ENCODE results near the gene NOVA2. TPM values are rescaled to one million over a fixed set of nuclear protein-coding genes. Genes with fewer than 3 reads are reported as not detected.

Gene NOVA2
- total and polyA plus RNA-seq, 9 of the 15 experiments (the other 6 are each of a cell fraction or from before 2014, with no cell fraction given) = not detected

DNA sequence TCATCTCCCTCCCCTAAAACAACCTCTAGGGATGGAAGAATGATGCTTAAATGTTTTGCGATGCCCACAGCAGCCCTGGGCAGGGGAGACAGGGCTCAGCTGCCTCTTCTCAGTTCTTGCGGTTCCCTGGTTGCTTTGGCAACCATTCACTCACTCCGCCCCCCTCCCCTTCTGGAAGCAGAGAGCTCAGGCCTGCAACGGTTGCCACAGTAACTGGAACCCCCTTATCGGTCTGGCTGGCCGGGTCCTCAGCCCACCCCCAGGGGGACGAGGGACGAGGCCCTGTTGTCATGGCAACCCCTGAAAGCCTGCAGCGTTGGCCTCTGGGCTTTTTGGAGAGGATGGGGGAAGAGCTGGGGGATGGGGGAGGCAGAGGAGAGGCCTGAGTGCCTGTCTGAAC, 19.5 kb downstream of the NOVA2 start:
- FAIRE-seq (no peak), DNase-seq (ENCODE audit: extremely low read depth in 1 of 4, low spot score in 3 of 4) (no peak), ATAC-seq (no peak)
- BruUV-seq (replicated peaks) = no TSS peak
- Histone ChIP-seq H3K9ac (ENCODE audit: insufficient read depth in 1 of 2, low read depth in 2 of 2, low read length in 2 of 2) (no peak overlapping the region), H3K4me3 (no peak overlapping the region), H4K20me1 (replicated peaks; ENCODE audit: control insufficient read depth, insufficient read depth, low read length) (no peaks in the 10 kb centered on the region; the same call in 1 of the 2 replicates), H3K9me3 (replicated peaks; ENCODE audit: control insufficient read depth, insufficient read depth, low read depth, low read length) (no peaks in the 10 kb centered on the region), H3K27me3 (ENCODE audit: control insufficient read depth in 2 of 2, insufficient read depth in 2 of 2, low read length in 2 of 2) (peaks cover 13 to 46% of the 10 kb centered on the region in 2 experiments; a peak in 4 of 5 replicates), H3K9me1 (ENCODE audit: control insufficient read depth, insufficient read depth, low read length) (no peaks in the 10 kb centered on the region), H3K4me2 (ENCODE audit: insufficient read depth, low read length) (no peak overlapping the region), H2AFZ (ENCODE audit: low read depth, low read length) (no peak overlapping the region), H3K36me3 (ENCODE audit: control insufficient read depth, insufficient read depth, low read length) (no peaks in the 10 kb centered on the region), H3K79me2 (ENCODE audit: control insufficient read depth, insufficient read depth, low read length) (no peaks in the 10 kb centered on the region), H3K4me1 (replicated peaks in 1 of 2; ENCODE audit: control insufficient read depth in 2 of 2, insufficient read depth in 2 of 2, low read length in 2 of 2) (peaks cover 0 to 8% of the 10 kb centered on the region in 2 experiments; a peak in 2 of 5 replicates), H3K27ac (ENCODE audit: extremely low read depth, low read depth, low read length) (no peak overlapping the region)
- ChIA-PET CTCF (ENCODE audit: low intra/inter-chr PET ratio) (no interaction called here), POLR2A (no interaction called here)
- intact Hi-C loops (cut with micrococcal nuclease) = no loop called here
- TF ChIP-seq FOS (IDR thresholded peaks at IDR 0.05; ENCODE audit: extremely low read depth, insufficient read length) = no peak
- TF ChIP-seq RFX1 (IDR thresholded peaks at IDR 0.05) = peak; percentile 80
- in situ Hi-C loops (cut with MboI) = no loop called here
- 1% methylated on average over 6 of the region's 9 CpGs for WGBS (ENCODE audit: insufficient coverage, low coverage, missing lambda C conversion rate)

DNA sequence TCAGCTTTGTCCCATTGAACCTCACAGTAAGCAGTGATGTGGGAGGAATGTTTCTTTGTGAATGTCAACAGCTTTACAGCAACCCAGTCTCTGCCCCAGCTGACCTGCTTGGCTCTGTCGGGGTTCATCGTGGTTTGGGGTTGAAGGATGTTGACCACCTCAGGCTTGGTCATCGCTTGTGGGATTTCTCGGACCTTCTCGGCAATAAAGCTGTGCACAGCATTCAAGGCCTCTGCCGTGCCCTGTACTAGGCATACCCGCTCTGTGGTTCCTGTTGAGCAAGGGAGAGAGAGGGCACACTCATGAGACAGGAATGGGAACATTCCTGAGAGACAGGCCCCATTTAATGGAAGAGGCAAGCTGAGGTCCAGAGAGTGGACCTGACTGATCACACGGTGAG, 20.0 kb downstream of the NOVA2 start:
- Histone ChIP-seq H3K4me1 (replicated peaks in 1 of 2; ENCODE audit: control insufficient read depth in 2 of 2, insufficient read depth in 2 of 2, low read length in 2 of 2) (peaks cover 0 to 8% of the 10 kb centered on the region in 2 experiments; a peak in 2 of 5 replicates), H3K9me3 (replicated peaks; ENCODE audit: control insufficient read depth, insufficient read depth, low read depth, low read length) (no peaks in the 10 kb centered on the region), H3K4me2 (ENCODE audit: insufficient read depth, low read length) (no peak overlapping the region), H3K36me3 (ENCODE audit: control insufficient read depth, insufficient read depth, low read length) (no peaks in the 10 kb centered on the region), H3K9ac (ENCODE audit: insufficient read depth in 1 of 2, low read depth in 2 of 2, low read length in 2 of 2) (no peak overlapping the region), H3K27me3 (ENCODE audit: control insufficient read depth in 2 of 2, insufficient read depth in 2 of 2, low read length in 2 of 2) (peaks cover 12 to 42% of the 10 kb centered on the region in 2 experiments; a peak in 4 of 5 replicates), H3K4me3 (no peak overlapping the region), H2AFZ (ENCODE audit: low read depth, low read length) (no peak overlapping the region), H3K27ac (ENCODE audit: extremely low read depth, low read depth, low read length) (no peak overlapping the region), H3K9me1 (ENCODE audit: control insufficient read depth, insufficient read depth, low read length) (no peaks in the 10 kb centered on the region), H3K79me2 (ENCODE audit: control insufficient read depth, insufficient read depth, low read length) (no peaks in the 10 kb centered on the region), H4K20me1 (replicated peaks; ENCODE audit: control insufficient read depth, insufficient read depth, low read length) (no peaks in the 10 kb centered on the region; the same call in 1 of the 2 replicates)
- in situ Hi-C loops (cut with MboI) (no loop called here), intact Hi-C loops (cut with micrococcal nuclease) (no loop called here)
- POLR2A ChIA-PET = no interaction called here
- no peak for DNase-seq (ENCODE audit: extremely low read depth in 1 of 4, low spot score in 3 of 4)
- no peak for ATAC-seq
- CTCF ChIA-PET (ENCODE audit: low intra/inter-chr PET ratio) = no interaction called here
- 2% methylated on average over 8 of the region's 8 CpGs for WGBS (ENCODE audit: insufficient coverage, low coverage, missing lambda C conversion rate)
- no peak for FAIRE-seq
- no TSS peak for BruUV-seq (replicated peaks)
- TF ChIP-seq NRF1 (conservative IDR thresholded peaks at IDR 0.05 in 1 of 2, IDR thresholded peaks at IDR 0.05 in 1 of 2) (no peak), NFIX (CRISPR knock-in tag; IDR thresholded peaks at IDR 0.05; ENCODE audit: low read depth) (no peak)
